T47D (cell line): Measurements from ENCODE around the gene GRIN2A.

Source experiments
- DNase-seq, 2 experiments: peaks; one replicate each; pipeline versions ENCODE4 v3.0.0 to v3.0.0-alpha.2; 2011 to 2012; ENCODE audit warnings: low read depth in 1 of 2, low spot score in 1 of 2
- JUND ChIP-seq: IDR thresholded peaks from 2 replicates; pipeline ENCODE4 v1.6.1; 2012; ENCODE audit warnings: low read depth
- in situ Hi-C: cut with HindIII; loops from 2 replicates; pipeline ENCODE4 v1.10.0; 2016; ENCODE audit warnings: low sequenced_read_pairs, low pct_unique_long_range_greater_than_20kb

GRIN2A gene

GRCh38 chr16:9946022-9946720 is 236.1 kb downstream of the GRIN2A start:
- no peak for TF ChIP-seq JUND
- in situ Hi-C loops = no loop called here
- DNase-seq = no peak

- TF ChIP-seq JUND = no peak
- in situ Hi-C loops = no loop called here
Measured at GRCh38 chr16:9943121-9943520, 239.1 kb downstream of the GRIN2A start.

GRCh38 chr16:9941245-9941644 is 241.0 kb downstream of the GRIN2A start:
- no peak for TF ChIP-seq JUND
- no peak for DNase-seq
- in situ Hi-C loops = no loop called here

More at GRCh38 chr16:9943121-9943520, 239.1 kb downstream of the GRIN2A start:
- DNase-seq = no peak

GRCh38 chr16:9934723-9935508 is 247.3 kb downstream of the GRIN2A start:
- in situ Hi-C loops = no loop called here
- no peak for TF ChIP-seq JUND
- DNase-seq = no peak

- TF ChIP-seq JUND = no peak
- in situ Hi-C loops = no loop called here
- DNase-seq = no peak
Measured at GRCh38 chr16:9932919-9933653, 249.1 kb downstream of the GRIN2A start.

- DNase-seq = no peak
- no peak for TF ChIP-seq JUND
- in situ Hi-C loops = no loop called here
Measured at GRCh38 chr16:9932000-9932399, 250.2 kb downstream of the GRIN2A start.

GRCh38 chr16:9929836-9930235 is 252.4 kb downstream of the GRIN2A start:
- in situ Hi-C loops = no loop called here
- TF ChIP-seq JUND = no peak

GRCh38 chr16:9929313-9929712 is 252.9 kb downstream of the GRIN2A start:
- no peak for TF ChIP-seq JUND
- DNase-seq = no peak
- in situ Hi-C loops = no loop called here

More at GRCh38 chr16:9929836-9930235, 252.4 kb downstream of the GRIN2A start:
- no peak for DNase-seq

- in situ Hi-C loops = no loop called here
- no peak for DNase-seq
- no peak for TF ChIP-seq JUND
Measured at GRCh38 chr16:9922441-9922840, 259.8 kb downstream of the GRIN2A start.

- in situ Hi-C loops = no loop called here
- TF ChIP-seq JUND = no peak
Measured at GRCh38 chr16:9921997-9922396, 260.2 kb downstream of the GRIN2A start.

GRCh38 chr16:9919460-9919859 is 262.8 kb downstream of the GRIN2A start:
- no peak for DNase-seq
- in situ Hi-C loops = no loop called here

More at GRCh38 chr16:9921997-9922396, 260.2 kb downstream of the GRIN2A start:
- no peak for DNase-seq

GRCh38 chr16:9917691-9918090 is 264.5 kb downstream of the GRIN2A start:
- no peak for DNase-seq
- no peak for TF ChIP-seq JUND
- in situ Hi-C loops = no loop called here

More at GRCh38 chr16:9919460-9919859, 262.8 kb downstream of the GRIN2A start:
- no peak for TF ChIP-seq JUND
